Tibial nerve (tissue), 4 donors: ENCODE measurements around the gene SPOCK1.

Experiments used
- CTCF ChIP-seq, 5 experiments: fragments of 200-600 bp in 3 of 5; fragments of 450-650 bp in 2 of 5; sonication (generic) in 3 of 5; IDR thresholded peaks; one replicate each; pipeline ENCODE4 v1.5.1; 2016 to 2019; ENCODE audit warnings: antibody characterized with exemption in 5 of 5, mild to moderate bottlenecking in 3 of 5, moderate library complexity in 2 of 5
- EP300 ChIP-seq, 2 donors: sonication (generic); formaldehyde crosslinking; IDR thresholded peaks; one replicate each; pipeline ENCODE4 v1.6.1; 2017; ENCODE audit warnings: antibody characterized with exemption in 2 of 2, mild to moderate bottlenecking in 1 of 2
- POLR2A ChIP-seq, 2 donors: fragments of 450-650 bp; IDR thresholded peaks; one replicate each; pipeline ENCODE4 v1.6.1; 2017; ENCODE audit warnings: antibody characterized with exemption in 2 of 2, mild to moderate bottlenecking in 2 of 2, moderate library complexity in 2 of 2

- TF ChIP-seq CTCF (IDR thresholded peaks at IDR 0.05) (no peak), EP300 (IDR thresholded peaks at IDR 0.05) (no peak), POLR2A (IDR thresholded peaks at IDR 0.05) (no peak)
Observed at GRCh38 chr5:137269946-137270345, 229.2 kb downstream of the SPOCK1 start.
